ENCODE results near the gene ZNF664. TPM values are rescaled to one million over a fixed set of nuclear protein-coding genes. Genes with fewer than 3 reads are reported as not detected.
"Not testable (repeated sequence)": the region's sequence is repeated elsewhere in the genome, so short reads cannot be mapped to it uniquely, and the experiment has no call there.

The ZNF664 gene
- total RNA-seq, 2 donors from 2014 or later = 53.1 to 56.2 TPM

GRCh38 chr12:123942911-123943648 is 29.9 kb upstream of the ZNF664 start:
- no peaks in the 10 kb centered on the region for H3K9me3 ChIP-seq
- no peaks in the 10 kb centered on the region for H3K27me3 ChIP-seq
- H3K4me1 ChIP-seq = peaks cover 0 to 16% of the 10 kb centered on the region in 2 donors
- H3K27ac ChIP-seq = no peak overlapping the region
- H3K36me3 ChIP-seq = peaks cover 42% of the 10 kb centered on the region
- no peak for DNase-seq (ENCODE audit: low spot score)
- TF ChIP-seq, protein P1, sequence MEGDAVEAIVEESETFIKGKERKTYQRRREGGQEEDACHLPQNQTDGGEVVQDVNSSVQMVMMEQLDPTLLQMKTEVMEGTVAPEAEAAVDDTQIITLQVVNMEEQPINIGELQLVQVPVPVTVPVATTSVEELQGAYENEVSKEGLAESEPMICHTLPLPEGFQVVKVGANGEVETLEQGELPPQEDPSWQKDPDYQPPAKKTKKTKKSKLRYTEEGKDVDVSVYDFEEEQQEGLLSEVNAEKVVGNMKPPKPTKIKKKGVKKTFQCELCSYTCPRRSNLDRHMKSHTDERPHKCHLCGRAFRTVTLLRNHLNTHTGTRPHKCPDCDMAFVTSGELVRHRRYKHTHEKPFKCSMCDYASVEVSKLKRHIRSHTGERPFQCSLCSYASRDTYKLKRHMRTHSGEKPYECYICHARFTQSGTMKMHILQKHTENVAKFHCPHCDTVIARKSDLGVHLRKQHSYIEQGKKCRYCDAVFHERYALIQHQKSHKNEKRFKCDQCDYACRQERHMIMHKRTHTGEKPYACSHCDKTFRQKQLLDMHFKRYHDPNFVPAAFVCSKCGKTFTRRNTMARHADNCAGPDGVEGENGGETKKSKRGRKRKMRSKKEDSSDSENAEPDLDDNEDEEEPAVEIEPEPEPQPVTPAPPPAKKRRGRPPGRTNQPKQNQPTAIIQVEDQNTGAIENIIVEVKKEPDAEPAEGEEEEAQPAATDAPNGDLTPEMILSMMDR (IDR thresholded peaks at IDR 0.05) = no peak
- H3K4me3 ChIP-seq = no peak overlapping the region

DNA sequence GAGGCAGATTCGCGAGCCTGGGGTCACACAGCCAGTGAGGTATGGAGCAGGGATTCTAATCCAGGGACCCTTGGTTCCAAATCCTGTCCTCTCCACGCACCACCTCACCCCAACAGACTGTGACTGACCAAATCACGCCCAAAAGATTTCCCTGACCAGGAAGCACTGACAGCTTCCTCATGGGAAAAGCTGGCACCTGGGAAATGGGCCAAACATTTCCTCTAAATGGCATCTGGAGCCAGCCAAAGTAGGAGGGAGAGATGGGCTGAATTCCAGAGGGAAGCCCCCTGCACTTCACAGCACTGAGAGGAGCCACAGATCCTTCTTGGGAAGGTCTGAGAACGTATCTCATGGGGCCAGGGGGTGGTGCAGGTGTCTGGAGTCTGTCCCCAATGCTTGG is 29.2 kb upstream of the ZNF664 start:
- Histone ChIP-seq H3K36me3 (peaks cover 42% of the 10 kb centered on the region), H3K4me3 (no peak overlapping the region), H3K4me1 (peaks cover 0 to 20% of the 10 kb centered on the region in 2 donors), H3K9me3 (no peaks in the 10 kb centered on the region), H3K27me3 (no peaks in the 10 kb centered on the region), H3K27ac (no peak overlapping the region)
- TF ChIP-seq, protein P1 (IDR thresholded peaks at IDR 0.05) = no peak
- no peak for DNase-seq (ENCODE audit: low spot score)

DNA sequence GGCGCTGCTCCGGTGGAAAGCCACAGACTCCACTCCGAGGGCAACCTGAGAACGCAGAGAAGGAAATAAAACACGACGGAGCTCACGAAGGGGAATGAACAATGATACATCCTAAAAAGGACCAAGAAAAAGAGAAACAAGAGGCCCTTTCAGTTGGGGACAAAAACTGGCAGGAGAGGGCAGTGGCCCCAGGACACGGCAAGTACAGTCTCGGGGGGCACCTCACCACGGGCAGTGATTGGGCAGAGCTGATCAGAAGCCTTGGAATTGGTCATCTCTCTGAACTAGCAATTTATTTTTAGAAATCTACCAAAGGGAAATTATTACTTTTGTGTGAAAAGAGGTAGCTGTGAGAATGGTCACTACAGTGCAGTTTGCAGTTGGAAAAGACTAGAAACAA is 28.3 kb upstream of the ZNF664 start:
- Histone ChIP-seq H3K27me3 (no peaks in the 10 kb centered on the region), H3K4me3 (no peak overlapping the region), H3K9me3 (no peaks in the 10 kb centered on the region), H3K36me3 (peaks cover 39% of the 10 kb centered on the region), H3K4me1 (peaks cover 0 to 27% of the 10 kb centered on the region in 2 donors), H3K27ac (no peak overlapping the region)
- TF ChIP-seq, protein P1 (IDR thresholded peaks at IDR 0.05) = no peak
- DNase-seq (ENCODE audit: low spot score) = no peak

- Histone ChIP-seq H3K27ac (no peak overlapping the region), H3K4me1 (peaks cover 0 to 36% of the 10 kb centered on the region in 2 donors), H3K9me3 (no peaks in the 10 kb centered on the region), H3K36me3 (peaks cover 31% of the 10 kb centered on the region), H3K4me3 (no peak overlapping the region), H3K27me3 (no peaks in the 10 kb centered on the region)
- DNase-seq (ENCODE audit: low spot score) = no peak
- TF ChIP-seq, protein P1 (IDR thresholded peaks at IDR 0.05) = no peak
These were observed 27.5 kb upstream of the ZNF664 start for GRCh38 chr12:123945287-123946151.

GRCh38 chr12:123946152-123946515 is 26.9 kb upstream of the ZNF664 start:
- Histone ChIP-seq H3K9me3 (no peaks in the 10 kb centered on the region), H3K27me3 (no peaks in the 10 kb centered on the region), H3K4me1 (peaks cover 0 to 42% of the 10 kb centered on the region in 2 donors), H3K4me3 (no peak overlapping the region), H3K36me3 (peaks cover 24% of the 10 kb centered on the region), H3K27ac (no peak overlapping the region)
- DNase-seq (ENCODE audit: low spot score) = no peak
- TF ChIP-seq, protein P1 (IDR thresholded peaks at IDR 0.05) = no peak

DNA sequence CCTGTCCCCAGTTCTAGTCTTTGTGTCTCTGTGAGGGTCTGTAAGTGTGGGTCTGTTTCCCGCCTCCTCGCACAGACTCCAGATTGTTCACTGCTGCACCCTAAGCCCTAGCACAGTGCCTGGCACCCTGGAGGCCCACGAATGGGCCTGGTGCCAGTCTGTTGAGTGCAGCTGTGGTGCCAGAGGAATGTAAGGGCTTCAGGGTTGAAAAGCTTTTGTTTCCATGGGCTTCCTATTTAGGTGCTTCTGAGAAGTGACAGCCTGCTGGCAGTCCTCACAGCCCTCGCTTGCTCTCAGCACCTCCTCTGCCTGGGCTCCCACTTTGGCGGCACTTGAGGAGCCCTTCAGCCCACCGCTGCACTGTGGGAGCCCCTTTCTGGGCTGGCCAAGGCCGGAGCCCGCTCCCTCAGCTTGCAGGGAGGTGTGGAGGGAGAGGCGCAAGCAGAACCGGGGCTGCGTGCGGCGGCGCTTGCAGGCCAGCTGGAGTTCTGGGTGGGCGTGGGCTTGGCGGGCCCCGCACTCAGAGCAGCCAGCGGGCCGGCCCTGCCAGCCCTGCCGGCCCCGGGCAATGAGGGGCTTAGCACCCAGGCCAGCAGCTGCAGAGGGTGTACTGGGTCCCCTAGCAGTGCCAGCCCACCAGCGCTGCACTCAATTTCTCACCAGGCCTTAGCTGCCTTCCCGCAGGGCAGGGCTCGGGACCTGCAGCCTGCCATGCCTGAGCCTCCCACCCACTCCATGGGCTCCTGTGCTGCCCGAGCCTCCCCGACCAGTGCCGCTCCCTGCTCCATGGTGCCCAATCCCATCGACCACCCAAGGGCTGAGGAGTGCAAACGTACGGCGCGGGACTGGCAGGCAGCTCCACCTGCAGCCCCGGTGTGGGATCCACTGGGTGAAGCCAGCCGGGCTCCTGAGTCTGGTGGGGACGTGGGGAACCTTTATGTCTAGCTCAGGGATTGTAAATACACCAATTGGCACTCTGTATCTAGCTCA is 26.2 kb upstream of the ZNF664 start:
- DNase-seq (ENCODE audit: low spot score); H3K27me3 ChIP-seq; H3K27ac ChIP-seq; H3K4me3 ChIP-seq; H3K9me3 ChIP-seq: not testable (repeated sequence)
- Histone ChIP-seq H3K4me1 (peaks cover 0 to 49% of the 10 kb centered on the region in 2 donors), H3K36me3 (peaks cover 18% of the 10 kb centered on the region)

GRCh38 chr12:123947531-123947930 is 25.5 kb upstream of the ZNF664 start:
- Histone ChIP-seq H3K4me1 (peaks cover 0 to 56% of the 10 kb centered on the region in 2 donors), H3K36me3 (peaks cover 10% of the 10 kb centered on the region)
- not testable (repeated sequence) for H3K27me3 ChIP-seq; DNase-seq (ENCODE audit: low spot score); H3K4me3 ChIP-seq; H3K9me3 ChIP-seq; H3K27ac ChIP-seq

Measured in right atrium auricular region (tissue), 2 donors.